ENCODE measurements around the gene PNPO.

DNA sequence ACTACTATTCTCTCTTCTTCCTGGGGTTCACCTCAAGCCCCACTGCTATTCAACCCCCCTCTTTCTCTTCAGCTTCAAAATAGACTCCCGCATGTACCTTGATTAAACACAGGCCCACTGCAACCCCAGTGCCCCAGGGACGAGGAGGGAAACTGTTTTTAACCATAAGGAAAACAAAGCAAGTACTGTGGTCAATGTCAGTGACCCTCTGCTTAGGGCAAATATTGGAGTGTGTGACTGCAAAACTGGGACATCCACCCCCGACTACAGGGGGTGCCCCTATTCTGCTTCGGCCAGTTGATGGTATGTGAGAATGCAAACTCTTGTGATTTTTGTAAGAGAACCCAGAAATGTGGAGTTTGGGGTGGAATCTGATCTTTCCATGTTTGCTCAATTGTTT, 9.5 kb upstream of the PNPO start:
- TF ChIP-seq, protein P1, sequence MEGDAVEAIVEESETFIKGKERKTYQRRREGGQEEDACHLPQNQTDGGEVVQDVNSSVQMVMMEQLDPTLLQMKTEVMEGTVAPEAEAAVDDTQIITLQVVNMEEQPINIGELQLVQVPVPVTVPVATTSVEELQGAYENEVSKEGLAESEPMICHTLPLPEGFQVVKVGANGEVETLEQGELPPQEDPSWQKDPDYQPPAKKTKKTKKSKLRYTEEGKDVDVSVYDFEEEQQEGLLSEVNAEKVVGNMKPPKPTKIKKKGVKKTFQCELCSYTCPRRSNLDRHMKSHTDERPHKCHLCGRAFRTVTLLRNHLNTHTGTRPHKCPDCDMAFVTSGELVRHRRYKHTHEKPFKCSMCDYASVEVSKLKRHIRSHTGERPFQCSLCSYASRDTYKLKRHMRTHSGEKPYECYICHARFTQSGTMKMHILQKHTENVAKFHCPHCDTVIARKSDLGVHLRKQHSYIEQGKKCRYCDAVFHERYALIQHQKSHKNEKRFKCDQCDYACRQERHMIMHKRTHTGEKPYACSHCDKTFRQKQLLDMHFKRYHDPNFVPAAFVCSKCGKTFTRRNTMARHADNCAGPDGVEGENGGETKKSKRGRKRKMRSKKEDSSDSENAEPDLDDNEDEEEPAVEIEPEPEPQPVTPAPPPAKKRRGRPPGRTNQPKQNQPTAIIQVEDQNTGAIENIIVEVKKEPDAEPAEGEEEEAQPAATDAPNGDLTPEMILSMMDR (IDR thresholded peaks at IDR 0.05; ENCODE audit: poor library complexity): no peak
- TF ChIP-seq EZH2phosphoT487 (IDR thresholded peaks at IDR 0.05; ENCODE audit: low read depth, severe bottlenecking, unreplicated experiment) (no peak), EZH2 (IDR thresholded peaks at IDR 0.05; ENCODE audit: borderline replicate concordance) (no peak)

Measured in hepatocyte (in vitro differentiated cells).